Prostate gland (tissue), 2 donors: Measurements from ENCODE around the gene RPL29.

Source experiments
- POLR2AphosphoS5 ChIP-seq: sonication (generic); formaldehyde crosslinking; IDR thresholded peaks from one replicate; pipeline ENCODE4 v1.6.1; 2017; ENCODE audit warnings: antibody characterized with exemption
- TF ChIP-seq, protein P1 (sequence below), 4 experiments: fragments of 200-600 bp in 2 of 4; fragments of 450-650 bp in 2 of 4; sonication (generic) in 2 of 4; IDR thresholded peaks; 1 replicate in 3 of 4; 2 replicates in 1 of 4; pipeline ENCODE4 v1.5.1; 2016 to 2019; ENCODE audit warnings: antibody characterized with exemption in 4 of 4, mild to moderate bottlenecking in 2 of 4, moderate library complexity in 2 of 4

DNA sequence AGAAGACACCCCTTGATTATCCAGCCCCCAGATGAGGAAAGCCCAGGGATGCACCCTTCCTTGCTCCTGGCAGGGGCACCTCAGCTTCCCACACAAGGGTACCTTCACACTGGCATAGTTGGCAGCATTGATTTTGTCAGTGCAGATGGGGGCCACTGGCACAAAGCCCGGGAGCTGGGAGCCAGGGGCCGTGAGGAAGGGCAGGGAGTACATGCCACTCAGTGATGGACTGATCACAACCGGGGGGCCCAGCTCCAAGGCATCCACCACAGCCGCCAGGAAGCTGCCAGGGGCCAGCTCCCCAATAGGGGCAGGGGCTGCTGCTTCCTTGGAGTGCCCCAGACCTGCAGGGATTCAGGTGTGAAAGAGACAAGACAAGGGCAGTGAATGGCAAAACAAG, 25.9 kb downstream of the RPL29 start:
- TF ChIP-seq, protein P1, sequence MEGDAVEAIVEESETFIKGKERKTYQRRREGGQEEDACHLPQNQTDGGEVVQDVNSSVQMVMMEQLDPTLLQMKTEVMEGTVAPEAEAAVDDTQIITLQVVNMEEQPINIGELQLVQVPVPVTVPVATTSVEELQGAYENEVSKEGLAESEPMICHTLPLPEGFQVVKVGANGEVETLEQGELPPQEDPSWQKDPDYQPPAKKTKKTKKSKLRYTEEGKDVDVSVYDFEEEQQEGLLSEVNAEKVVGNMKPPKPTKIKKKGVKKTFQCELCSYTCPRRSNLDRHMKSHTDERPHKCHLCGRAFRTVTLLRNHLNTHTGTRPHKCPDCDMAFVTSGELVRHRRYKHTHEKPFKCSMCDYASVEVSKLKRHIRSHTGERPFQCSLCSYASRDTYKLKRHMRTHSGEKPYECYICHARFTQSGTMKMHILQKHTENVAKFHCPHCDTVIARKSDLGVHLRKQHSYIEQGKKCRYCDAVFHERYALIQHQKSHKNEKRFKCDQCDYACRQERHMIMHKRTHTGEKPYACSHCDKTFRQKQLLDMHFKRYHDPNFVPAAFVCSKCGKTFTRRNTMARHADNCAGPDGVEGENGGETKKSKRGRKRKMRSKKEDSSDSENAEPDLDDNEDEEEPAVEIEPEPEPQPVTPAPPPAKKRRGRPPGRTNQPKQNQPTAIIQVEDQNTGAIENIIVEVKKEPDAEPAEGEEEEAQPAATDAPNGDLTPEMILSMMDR (IDR thresholded peaks at IDR 0.05): no peak
- TF ChIP-seq POLR2AphosphoS5: no peak
